H1 (cell line): Measurements from ENCODE around the gene DVL1. TPM values are rescaled to one million over a fixed set of nuclear protein-coding genes. Genes with fewer than 3 reads are reported as not detected.
A peak's percentile ranks its signal among the peaks of the same experiment; 100 is the strongest.

Experiments
- HDAC2 ChIP-seq, 2 experiments: fragments of 300-600 bp in 1 of 2; sonication (generic) in 1 of 2; IDR thresholded peaks; 2 replicates each; pipeline ENCODE4 v1.6.1; 2011 to 2012; ENCODE audit warnings: low read depth in 2 of 2, low read length in 2 of 2, mild to moderate bottlenecking in 2 of 2, moderate library complexity in 2 of 2, borderline replicate concordance in 1 of 2, inconsistent platforms in 1 of 2
- RAD21 ChIP-seq, 2 experiments: IDR thresholded peaks in 1 of 2; conservative IDR thresholded peaks in 1 of 2; 2 replicates each; pipeline ENCODE4 v1.6.1; 2011; ENCODE audit warnings: low read depth in 2 of 2, low read length in 2 of 2, improper control_type of control experiment in 1 of 2, inconsistent platforms in 1 of 2, mild to moderate bottlenecking in 1 of 2, moderate library complexity in 1 of 2
- polyA plus RNA-seq, 7 experiments: library from polyadenylated mRNA; depleted of rRNA in 3 of 7; stranded (reverse) in 5 of 7; unstranded in 2 of 7; fragments of >200 nt in 5 of 7; fragments of 200-250 nt in 2 of 7; gene quantifications; 1 replicate in 5 of 7; 2 replicates in 1 of 7; 4 replicates in 1 of 7; pipeline versions ENCODE4 v1.2.1 to v1.2.3, GENCODE V29; 2011 to 2013; ENCODE audit warnings: missing spikeins in 2 of 7, mixed read lengths in 2 of 7
- total RNA-seq: library from RNA; stranded (reverse); fragmentation: NEBNext Ultra II Directional; extraction: Animal tissue kit (Norgen Biotek cat#: 25700); gene quantifications from 2 replicates; pipeline ENCODE4 v1.2.1, GENCODE V29; 2021

Gene DVL1
- total and polyA plus RNA-seq, 2 of the 8 experiments (the other 6 are each of a cell fraction or from before 2014, with no cell fraction given): 39.4 to 58.9 TPM

DNA sequence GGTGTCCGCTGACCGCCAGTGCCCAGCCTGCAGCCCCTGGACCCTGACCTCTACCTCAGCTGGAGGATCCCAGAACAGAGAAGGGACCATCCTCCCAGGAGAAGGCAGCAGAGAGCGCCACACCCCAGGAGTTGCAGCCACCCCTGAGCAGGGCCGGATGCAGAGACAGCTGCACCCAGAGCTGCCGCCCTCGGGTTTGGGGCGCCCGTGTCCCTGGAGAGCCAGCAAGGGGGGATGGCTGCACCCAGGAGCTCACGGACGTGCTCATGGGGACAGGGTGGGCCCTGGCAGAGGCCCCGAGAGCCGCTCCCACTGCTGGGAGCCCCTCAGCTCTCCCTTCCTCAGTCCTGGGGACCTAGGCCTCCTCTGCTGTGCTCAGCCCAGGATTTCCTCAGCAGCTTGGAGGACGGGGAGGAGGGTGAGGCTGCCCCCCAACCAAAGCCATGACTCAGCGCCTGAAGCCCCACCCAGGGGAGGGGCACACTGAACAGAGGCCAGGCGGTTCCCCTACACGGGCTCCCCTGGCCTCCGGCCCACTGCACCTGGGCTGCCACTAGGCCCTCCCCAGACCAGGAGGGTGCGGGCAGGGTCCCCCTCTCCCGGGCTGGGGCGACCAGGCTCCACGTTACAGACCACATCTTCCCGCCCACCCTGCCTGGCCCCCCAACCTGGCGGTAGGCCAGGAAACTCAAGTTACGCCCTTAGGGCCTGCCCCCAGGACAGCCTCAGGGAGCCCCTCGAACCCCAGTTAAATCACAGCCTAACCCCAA lies 43.7 kb downstream of the DVL1 start (continued):
- TF ChIP-seq HDAC2 (IDR thresholded peaks at IDR 0.05; ENCODE audit: borderline replicate concordance in 1 of 2, low read depth in 2 of 2, low read length in 2 of 2) (no peak), RAD21 (IDR thresholded peaks at IDR 0.05 in 1 of 2, conservative IDR thresholded peaks at IDR 0.05 in 1 of 2; ENCODE audit: low read depth in 2 of 2, low read length in 2 of 2) (0 out of 4 replicates have a peak, but pooled peaks of 1 of the 2 experiments have one; percentile 12)
